Loucy (cell line): Measurements from ENCODE around the gene EMX2.

Experiments
- H2AFZ ChIP-seq: fragments of 200-600 bp; sonication (generic); 2 replicates; pipeline ENCODE4 v1.6.0; 2016; ENCODE audit warnings: antibody characterized with exemption, mild to moderate bottlenecking, low read length, moderate library complexity
- H3F3A ChIP-seq: fragments of 200-600 bp; 2 replicates; pipeline ENCODE4 v1.6.0; 2016; ENCODE audit warnings: antibody characterized with exemption, low read depth, mild to moderate bottlenecking
- H3K27me3 ChIP-seq: fragments of 200-600 bp; sonication (generic); 2 replicates; pipeline ENCODE4 v1.6.1; 2014; ENCODE audit warnings: low read length, mild to moderate bottlenecking; ENCODE audit not compliant: insufficient read depth, poor library complexity, severe bottlenecking
- H3K36me3 ChIP-seq: fragments of 200-600 bp; sonication (generic); 2 replicates; pipeline ENCODE4 v1.6.1; 2016; ENCODE audit warnings: low read length; ENCODE audit not compliant: insufficient read depth
- H3K4me1 ChIP-seq: fragments of 200-600 bp; sonication (generic); 2 replicates; pipeline ENCODE4 v1.5.1; 2014; ENCODE audit warnings: low read length, mild to moderate bottlenecking; ENCODE audit not compliant: insufficient read depth, poor library complexity, severe bottlenecking
- H3K4me2 ChIP-seq: fragments of 200-600 bp; sonication (generic); 2 replicates; pipeline ENCODE4 v1.6.0; 2014; ENCODE audit warnings: antibody characterized with exemption, low read length, low read depth, mild to moderate bottlenecking; ENCODE audit not compliant: poor library complexity, severe bottlenecking
- H3K4me3 ChIP-seq: fragments of 200-600 bp; sonication (generic); 2 replicates; pipeline ENCODE4 v1.5.1; 2014; ENCODE audit warnings: low read length, mild to moderate bottlenecking, mixed read lengths; ENCODE audit not compliant: poor library complexity, severe bottlenecking
- H3K79me2 ChIP-seq: fragments of 200-600 bp; sonication (generic); 2 replicates; pipeline ENCODE4 v1.6.1; 2014; ENCODE audit warnings: low read length; ENCODE audit not compliant: insufficient read depth
- H3K9ac ChIP-seq: fragments of 200-600 bp; sonication (generic); 2 replicates; pipeline ENCODE4 v1.6.0; 2014; ENCODE audit warnings: mild to moderate bottlenecking, low read depth, low read length, moderate library complexity; ENCODE audit not compliant: poor library complexity, severe bottlenecking
- H3K9me2 ChIP-seq: fragments of 200-600 bp; sonication (generic); replicated peaks from 2 replicates; pipeline ENCODE4 v1.6.1; 2016; ENCODE audit warnings: low read depth, low read length, mixed read lengths
- H3K9me3 ChIP-seq: fragments of 200-600 bp; sonication (generic); 2 replicates; pipeline ENCODE4 v1.6.1; 2014; ENCODE audit warnings: mild to moderate bottlenecking, antibody characterized with exemption, low read length, low read depth; ENCODE audit not compliant: insufficient read depth
- H4K20me1 ChIP-seq: fragments of 200-600 bp; sonication (generic); 2 replicates; pipeline ENCODE4 v1.6.0; 2014; ENCODE audit warnings: antibody characterized with exemption, low read length, mild to moderate bottlenecking; ENCODE audit not compliant: insufficient read depth, poor library complexity, severe bottlenecking
- EZH2phosphoT487 ChIP-seq: fragments of 200-600 bp; IDR thresholded peaks from 2 replicates; pipeline ENCODE4 v1.6.1; 2018; ENCODE audit warnings: antibody characterized with exemption, mild to moderate bottlenecking, moderate library complexity, borderline replicate concordance
- TF ChIP-seq, protein P1 (sequence below): fragments of 200-600 bp; sonication (generic); conservative IDR thresholded peaks from 2 replicates; pipeline ENCODE4 v1.5.1; 2014; ENCODE audit warnings: mild to moderate bottlenecking, antibody characterized with exemption, low read length

Gene EMX2

DNA sequence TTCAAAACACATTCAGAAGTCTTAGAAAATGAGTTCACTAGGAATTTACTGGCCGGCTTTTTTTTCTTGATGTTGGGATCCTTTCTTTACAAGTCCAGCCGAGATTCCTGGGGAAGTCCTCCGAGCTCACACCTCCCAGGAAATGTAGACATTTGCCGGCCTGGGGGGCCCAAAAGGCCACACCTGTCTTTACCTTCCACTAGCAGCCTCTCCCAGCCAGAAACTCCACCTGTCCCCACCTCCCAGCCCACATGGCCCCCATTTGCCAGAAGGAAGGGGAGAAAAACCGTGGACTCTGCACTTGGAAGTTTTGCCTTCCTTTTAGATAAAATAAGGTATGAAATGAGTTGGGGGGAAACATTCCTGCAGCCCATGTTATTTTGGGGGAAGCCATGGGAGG is 27.6 kb upstream of the EMX2 start:
- H3F3A ChIP-seq: no peaks in the 10 kb centered on the region
- no peaks in the 10 kb centered on the region for H3K4me1 ChIP-seq
- no peak overlapping the region for H3K4me2 ChIP-seq
- no peaks in the 10 kb centered on the region for H4K20me1 ChIP-seq
- no peaks in the 10 kb centered on the region for H3K9me2 ChIP-seq
- no peaks in the 10 kb centered on the region for H3K9me3 ChIP-seq
- no peak overlapping the region for H3K4me3 ChIP-seq
- TF ChIP-seq EZH2phosphoT487: no peak
- TF ChIP-seq, protein P1, sequence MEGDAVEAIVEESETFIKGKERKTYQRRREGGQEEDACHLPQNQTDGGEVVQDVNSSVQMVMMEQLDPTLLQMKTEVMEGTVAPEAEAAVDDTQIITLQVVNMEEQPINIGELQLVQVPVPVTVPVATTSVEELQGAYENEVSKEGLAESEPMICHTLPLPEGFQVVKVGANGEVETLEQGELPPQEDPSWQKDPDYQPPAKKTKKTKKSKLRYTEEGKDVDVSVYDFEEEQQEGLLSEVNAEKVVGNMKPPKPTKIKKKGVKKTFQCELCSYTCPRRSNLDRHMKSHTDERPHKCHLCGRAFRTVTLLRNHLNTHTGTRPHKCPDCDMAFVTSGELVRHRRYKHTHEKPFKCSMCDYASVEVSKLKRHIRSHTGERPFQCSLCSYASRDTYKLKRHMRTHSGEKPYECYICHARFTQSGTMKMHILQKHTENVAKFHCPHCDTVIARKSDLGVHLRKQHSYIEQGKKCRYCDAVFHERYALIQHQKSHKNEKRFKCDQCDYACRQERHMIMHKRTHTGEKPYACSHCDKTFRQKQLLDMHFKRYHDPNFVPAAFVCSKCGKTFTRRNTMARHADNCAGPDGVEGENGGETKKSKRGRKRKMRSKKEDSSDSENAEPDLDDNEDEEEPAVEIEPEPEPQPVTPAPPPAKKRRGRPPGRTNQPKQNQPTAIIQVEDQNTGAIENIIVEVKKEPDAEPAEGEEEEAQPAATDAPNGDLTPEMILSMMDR: no peak
- H2AFZ ChIP-seq: no peak overlapping the region
- no peaks in the 10 kb centered on the region for H3K36me3 ChIP-seq
- no peaks in the 10 kb centered on the region for H3K27me3 ChIP-seq
- H3K79me2 ChIP-seq: no peaks in the 10 kb centered on the region
- H3K9ac ChIP-seq: no peak overlapping the region

DNA sequence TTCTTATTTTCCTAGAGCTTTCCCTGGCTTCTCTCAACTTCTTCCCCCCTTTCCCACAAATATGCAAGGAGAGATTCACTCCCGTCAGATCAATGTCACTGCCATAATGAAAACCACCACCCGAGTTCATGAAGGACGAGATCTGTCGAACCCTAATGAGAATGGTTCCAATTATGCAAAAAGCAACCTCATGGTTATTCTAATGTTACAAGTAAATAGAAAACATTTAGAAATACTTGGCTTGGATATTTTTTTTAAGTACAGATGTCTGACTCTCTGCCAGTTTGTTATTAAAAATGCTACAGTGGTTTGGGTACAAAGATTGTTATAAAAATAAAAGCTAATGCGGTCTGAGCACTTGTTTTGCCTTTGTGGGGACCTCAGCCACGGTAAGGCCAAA is 25.9 kb upstream of the EMX2 start:
- TF ChIP-seq, protein P1: no peak
- no peak for TF ChIP-seq EZH2phosphoT487
- Histone ChIP-seq H3K4me2 (no peak overlapping the region), H3K4me1 (no peaks in the 10 kb centered on the region), H3K9me3 (no peaks in the 10 kb centered on the region), H2AFZ (no peak overlapping the region), H3K9ac (no peak overlapping the region), H3K4me3 (no peak overlapping the region), H3F3A (no peaks in the 10 kb centered on the region), H3K36me3 (no peaks in the 10 kb centered on the region), H4K20me1 (no peaks in the 10 kb centered on the region), H3K9me2 (no peaks in the 10 kb centered on the region), H3K27me3 (no peaks in the 10 kb centered on the region), H3K79me2 (no peaks in the 10 kb centered on the region)

DNA sequence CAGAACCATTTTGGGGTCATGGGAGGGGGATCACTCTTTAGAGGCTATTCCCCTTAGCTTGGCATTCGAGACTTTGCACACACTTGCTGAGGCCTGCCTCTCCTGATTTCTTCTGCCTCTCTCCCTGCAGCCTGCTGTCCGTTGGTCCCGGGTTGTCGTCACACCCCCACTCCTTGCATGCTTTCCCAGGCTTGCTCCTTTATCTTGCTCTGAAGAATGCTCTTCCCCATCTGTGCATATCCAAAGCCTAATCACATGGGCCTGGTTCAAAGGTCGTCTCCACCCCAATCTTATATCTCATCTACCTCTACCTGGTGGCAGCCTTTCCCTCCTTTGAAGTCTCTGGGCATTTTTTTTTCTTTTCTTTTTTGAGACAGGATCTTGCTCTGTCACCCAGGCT is 24.3 kb upstream of the EMX2 start:
- Histone ChIP-seq H3F3A (no peaks in the 10 kb centered on the region), H3K9ac (no peak overlapping the region), H3K79me2 (no peaks in the 10 kb centered on the region), H2AFZ (no peak overlapping the region), H4K20me1 (no peaks in the 10 kb centered on the region), H3K36me3 (no peaks in the 10 kb centered on the region), H3K27me3 (no peaks in the 10 kb centered on the region), H3K4me3 (no peak overlapping the region), H3K9me2 (no peaks in the 10 kb centered on the region), H3K4me2 (no peak overlapping the region), H3K9me3 (no peaks in the 10 kb centered on the region), H3K4me1 (no peaks in the 10 kb centered on the region)
- TF ChIP-seq EZH2phosphoT487: no peak
- TF ChIP-seq, protein P1: no peak
